Thyroid gland (tissue), 4 donors: ENCODE measurements around the gene TUBA4A.

Experiments used
- CTCF ChIP-seq, 6 experiments: fragments of 200-600 bp in 3 of 6; fragments of 450-650 bp in 3 of 6; sonication (generic) in 3 of 6; IDR thresholded peaks; one replicate each; pipeline ENCODE4 v1.5.1; 2016 to 2019; ENCODE audit warnings: antibody characterized with exemption in 6 of 6, mild to moderate bottlenecking in 2 of 6, inconsistent platforms in 1 of 6, moderate library complexity in 1 of 6
- POLR2A ChIP-seq, 2 donors: fragments of 450-650 bp; IDR thresholded peaks; one replicate each; pipeline ENCODE4 v1.6.1; 2017; ENCODE audit warnings: antibody characterized with exemption in 2 of 2, mild to moderate bottlenecking in 2 of 2, moderate library complexity in 1 of 2

- no peak for TF ChIP-seq CTCF (IDR thresholded peaks at IDR 0.05)
- TF ChIP-seq POLR2A (IDR thresholded peaks at IDR 0.05), result no peak
Measured at GRCh38 chr2:219245899-219246230, 7.9 kb downstream of the TUBA4A start.
